Activated CD4-positive, alpha-beta T cell treated with anti-CD3 and anti-CD28 coated beads, Interleukin-2, amount 50 U/mL, for 24 hours (primary cell): ENCODE results near the gene KPTN.

Experiments used
- DNase-seq, 2 donors: peaks; one replicate each; pipeline ENCODE4 v3.0.0-alpha.2; 2020; ENCODE audit warnings: low read depth in 1 of 2, low spot score in 1 of 2

KPTN gene

GRCh38 chr19:47436712-47437401 is 47.2 kb downstream of the KPTN start:
- DNase-seq: peak; percentile 67 to 86

- no peak for DNase-seq
Observed at GRCh38 chr19:47435883-47436417, 48.1 kb downstream of the KPTN start.

GRCh38 chr19:47435196-47435595 is 48.8 kb downstream of the KPTN start:
- DNase-seq: no peak

- DNase-seq: no peak
Observed at GRCh38 chr19:47434088-47434487, 49.9 kb downstream of the KPTN start.

- no peak for DNase-seq
Observed at GRCh38 chr19:47433121-47433520, 50.9 kb downstream of the KPTN start.

GRCh38 chr19:47432499-47432898 is 51.5 kb downstream of the KPTN start:
- DNase-seq: no peak

GRCh38 chr19:47432091-47432490 is 51.9 kb downstream of the KPTN start:
- DNase-seq: no peak

GRCh38 chr19:47430041-47430802 is 53.8 kb downstream of the KPTN start:
- DNase-seq: no peak

- no peak for DNase-seq
Observed at GRCh38 chr19:47429140-47429793, 54.8 kb downstream of the KPTN start.

GRCh38 chr19:47428177-47428894 is 55.7 kb downstream of the KPTN start:
- DNase-seq: peak; percentile 52 to 81

GRCh38 chr19:47427241-47428176 is 56.5 kb downstream of the KPTN start:
- peak; percentile 49 to 64 for DNase-seq
